BLaER1 (cell line): Measurements from ENCODE around the gene GPRC5B.

ENCODE experiments used
- H3K27ac ChIP-seq: shearing (Covaris generic); formaldehyde crosslinking; 2 replicates; pipeline ENCODE4 v1.8.1; 2022
- H3K27me3 ChIP-seq: shearing (Covaris generic); formaldehyde crosslinking; 2 replicates; pipeline ENCODE4 v1.8.1; 2022
- H3K36me3 ChIP-seq: shearing (Covaris generic); formaldehyde crosslinking; 2 replicates; pipeline ENCODE4 v1.8.1; 2022
- H3K4me1 ChIP-seq: shearing (Covaris generic); formaldehyde crosslinking; 2 replicates; pipeline ENCODE4 v1.8.1; 2022
- H3K4me2 ChIP-seq: shearing (Covaris generic); formaldehyde crosslinking; 2 replicates; pipeline ENCODE4 v1.8.1; 2022
- H3K4me3 ChIP-seq: shearing (Covaris generic); formaldehyde crosslinking; 2 replicates; pipeline ENCODE4 v1.8.1; 2022
- H3K9ac ChIP-seq: shearing (Covaris generic); formaldehyde crosslinking; 2 replicates; pipeline ENCODE4 v1.8.1; 2022
- H3K9me3 ChIP-seq: shearing (Covaris generic); formaldehyde crosslinking; 2 replicates; pipeline ENCODE4 v1.8.1; 2022
- H4K20me1 ChIP-seq: shearing (Covaris generic); formaldehyde crosslinking; 2 replicates; pipeline ENCODE4 v1.8.1; 2022
- Cebpa-rat ChIP-seq: shearing (Covaris generic); IDR thresholded peaks from 2 replicates; pipeline ENCODE4 v1.8.1; 2022

GPRC5B gene

DNA sequence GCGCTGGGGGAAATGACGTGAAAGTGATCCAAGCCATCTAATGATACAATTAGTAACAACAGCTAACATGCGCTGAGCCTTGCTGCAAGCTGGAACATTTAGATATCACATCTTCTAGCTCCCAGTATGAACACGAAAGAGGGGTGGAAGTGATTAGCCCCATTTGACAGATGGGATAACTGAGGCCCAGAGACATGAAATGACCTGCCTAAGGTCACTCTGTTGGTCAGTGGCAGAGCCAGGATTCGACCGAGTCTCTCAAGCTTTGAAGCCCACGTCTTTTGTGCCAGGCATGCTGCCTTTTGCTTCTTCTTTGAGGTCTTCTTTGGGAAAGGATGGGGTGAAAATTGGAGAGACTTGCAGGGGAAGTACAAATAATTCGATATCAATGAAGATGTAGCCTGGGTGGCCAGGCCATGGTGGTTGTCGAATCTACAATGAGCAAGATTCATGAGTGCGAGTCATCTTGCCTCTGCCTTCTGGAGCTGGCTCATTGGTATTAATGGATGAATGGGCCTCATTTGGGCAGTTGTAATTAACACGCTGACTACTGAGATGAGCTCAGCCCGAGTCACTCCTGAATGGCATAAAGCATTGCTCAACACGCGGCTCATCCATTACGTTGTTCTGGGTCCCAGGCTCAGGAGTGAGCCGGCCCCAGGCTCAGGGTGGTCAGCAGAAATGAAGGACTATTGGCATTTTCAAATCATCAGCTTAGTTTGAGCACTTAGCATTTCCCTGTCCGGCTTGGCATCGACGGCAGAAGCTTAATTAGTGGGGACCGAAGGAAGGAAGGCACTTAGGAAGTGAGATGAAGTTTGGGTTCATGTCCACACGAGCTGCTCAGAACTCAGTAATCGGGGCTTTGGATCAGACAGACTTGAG is 28.0 kb upstream of the GPRC5B start:
- H3K4me2 ChIP-seq, result no peak overlapping the region
- no peak for TF ChIP-seq Cebpa-rat
- H3K27me3 ChIP-seq, result no peaks in the 10 kb centered on the region
- H4K20me1 ChIP-seq, result no peaks in the 10 kb centered on the region
- H3K4me1 ChIP-seq, result no peaks in the 10 kb centered on the region
- H3K36me3 ChIP-seq, result no peaks in the 10 kb centered on the region
- H3K9me3 ChIP-seq, result no peaks in the 10 kb centered on the region
- H3K4me3 ChIP-seq, result no peak overlapping the region
- no peak overlapping the region for H3K27ac ChIP-seq
- no peak overlapping the region for H3K9ac ChIP-seq

- no peak for TF ChIP-seq Cebpa-rat
- Histone ChIP-seq H4K20me1 (no peaks in the 10 kb centered on the region), H3K9me3 (no peaks in the 10 kb centered on the region), H3K4me3 (no peak overlapping the region), H3K36me3 (no peaks in the 10 kb centered on the region), H3K27ac (no peak overlapping the region), H3K4me2 (no peak overlapping the region), H3K4me1 (no peaks in the 10 kb centered on the region), H3K9ac (no peak overlapping the region), H3K27me3 (no peaks in the 10 kb centered on the region)
Measured at GRCh38 chr16:19911747-19912454, 27.3 kb upstream of the GPRC5B start.

GRCh38 chr16:19911204-19911603 is 26.6 kb upstream of the GPRC5B start:
- no peaks in the 10 kb centered on the region for H3K27me3 ChIP-seq
- H3K9me3 ChIP-seq, result no peaks in the 10 kb centered on the region
- no peaks in the 10 kb centered on the region for H4K20me1 ChIP-seq
- no peak overlapping the region for H3K27ac ChIP-seq
- no peak overlapping the region for H3K4me2 ChIP-seq
- H3K4me1 ChIP-seq, result no peaks in the 10 kb centered on the region
- H3K9ac ChIP-seq, result no peak overlapping the region
- TF ChIP-seq Cebpa-rat, result no peak
- no peaks in the 10 kb centered on the region for H3K36me3 ChIP-seq
- H3K4me3 ChIP-seq, result no peak overlapping the region

GRCh38 chr16:19909750-19910322 is 25.2 kb upstream of the GPRC5B start:
- H3K4me3 ChIP-seq, result no peak overlapping the region
- H3K4me1 ChIP-seq, result no peaks in the 10 kb centered on the region

DNA sequence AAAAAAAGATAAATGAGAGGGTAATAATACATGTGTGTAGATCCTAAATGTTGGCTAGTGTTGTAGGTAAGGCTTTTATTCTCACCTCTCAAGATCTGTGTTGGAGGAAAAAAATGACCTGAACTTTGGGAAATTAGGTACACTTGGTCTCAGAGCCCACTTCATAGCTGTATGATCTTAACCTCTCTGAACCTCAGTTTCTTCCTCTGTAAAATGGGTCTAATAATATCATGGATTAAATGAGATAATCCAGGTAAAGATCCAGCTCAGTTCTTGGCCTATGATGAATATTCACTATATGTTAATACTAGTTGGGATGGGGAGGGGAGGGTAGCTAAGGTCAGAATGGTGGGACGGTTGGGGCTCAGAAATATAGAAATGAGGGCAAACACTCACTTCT is 24.3 kb upstream of the GPRC5B start:
- no peaks in the 10 kb centered on the region for H3K36me3 ChIP-seq
- H3K4me2 ChIP-seq, result no peak overlapping the region
- H3K4me1 ChIP-seq, result no peaks in the 10 kb centered on the region
- no peak overlapping the region for H3K4me3 ChIP-seq
- no peaks in the 10 kb centered on the region for H4K20me1 ChIP-seq
- no peaks in the 10 kb centered on the region for H3K9me3 ChIP-seq
- H3K27me3 ChIP-seq, result no peaks in the 10 kb centered on the region
- H3K9ac ChIP-seq, result no peak overlapping the region
- no peak for TF ChIP-seq Cebpa-rat
- no peak overlapping the region for H3K27ac ChIP-seq

More at GRCh38 chr16:19909750-19910322, 25.2 kb upstream of the GPRC5B start:
- no peak for TF ChIP-seq Cebpa-rat
- Histone ChIP-seq H4K20me1 (no peaks in the 10 kb centered on the region), H3K4me2 (no peak overlapping the region), H3K9ac (no peak overlapping the region), H3K36me3 (no peaks in the 10 kb centered on the region), H3K27ac (no peak overlapping the region), H3K9me3 (no peaks in the 10 kb centered on the region), H3K27me3 (no peaks in the 10 kb centered on the region)

GRCh38 chr16:19907161-19907992 is 22.7 kb upstream of the GPRC5B start:
- Histone ChIP-seq H3K4me3 (no peak overlapping the region), H4K20me1 (no peaks in the 10 kb centered on the region), H3K4me2 (no peak overlapping the region), H3K9ac (no peak overlapping the region), H3K36me3 (no peaks in the 10 kb centered on the region), H3K27ac (no peak overlapping the region), H3K27me3 (no peaks in the 10 kb centered on the region), H3K9me3 (no peaks in the 10 kb centered on the region), H3K4me1 (no peaks in the 10 kb centered on the region)
- no peak for TF ChIP-seq Cebpa-rat

- H3K9ac ChIP-seq, result no peak overlapping the region
- TF ChIP-seq Cebpa-rat, result no peak
- no peaks in the 10 kb centered on the region for H4K20me1 ChIP-seq
- no peaks in the 10 kb centered on the region for H3K4me1 ChIP-seq
- H3K27me3 ChIP-seq, result no peaks in the 10 kb centered on the region
- H3K4me3 ChIP-seq, result no peak overlapping the region
- H3K9me3 ChIP-seq, result no peaks in the 10 kb centered on the region
- no peaks in the 10 kb centered on the region for H3K36me3 ChIP-seq
- H3K4me2 ChIP-seq, result no peak overlapping the region
- H3K27ac ChIP-seq, result no peak overlapping the region
Measured at GRCh38 chr16:19901164-19901563, 16.5 kb upstream of the GPRC5B start.

GRCh38 chr16:19899605-19899955 is 14.9 kb upstream of the GPRC5B start:
- Histone ChIP-seq H3K4me1 (no peaks in the 10 kb centered on the region), H3K27ac (no peak overlapping the region), H3K27me3 (no peaks in the 10 kb centered on the region), H3K9ac (no peak overlapping the region), H3K36me3 (no peaks in the 10 kb centered on the region), H3K9me3 (no peaks in the 10 kb centered on the region), H4K20me1 (no peaks in the 10 kb centered on the region), H3K4me2 (no peak overlapping the region), H3K4me3 (no peak overlapping the region)
- TF ChIP-seq Cebpa-rat, result no peak

- H3K27ac ChIP-seq, result no peak overlapping the region
- H3K4me3 ChIP-seq, result no peak overlapping the region
- H4K20me1 ChIP-seq, result no peaks in the 10 kb centered on the region
- no peaks in the 10 kb centered on the region for H3K27me3 ChIP-seq
- H3K9ac ChIP-seq, result no peak overlapping the region
- no peaks in the 10 kb centered on the region for H3K9me3 ChIP-seq
- no peaks in the 10 kb centered on the region for H3K36me3 ChIP-seq
- H3K4me2 ChIP-seq, result no peak overlapping the region
- H3K4me1 ChIP-seq, result no peaks in the 10 kb centered on the region
- TF ChIP-seq Cebpa-rat, result no peak
Measured at GRCh38 chr16:19898924-19899604, 14.4 kb upstream of the GPRC5B start.
